Esophagus muscularis mucosa (tissue), 4 donors: ENCODE data around the gene ASIC2.

Source experiments
- EP300 ChIP-seq: sonication (generic); formaldehyde crosslinking; IDR thresholded peaks from one replicate; pipeline ENCODE4 v1.6.1; 2017; ENCODE audit warnings: antibody characterized with exemption
- POLR2A ChIP-seq: fragments of 450-650 bp; IDR thresholded peaks from one replicate; pipeline ENCODE4 v1.6.1; 2017; ENCODE audit warnings: antibody characterized with exemption, moderate library complexity, mild to moderate bottlenecking, low read depth
- POLR2AphosphoS5 ChIP-seq, 2 donors: sonication (generic); formaldehyde crosslinking; IDR thresholded peaks; one replicate each; pipeline ENCODE4 v1.6.1; 2017; ENCODE audit warnings: antibody characterized with exemption in 2 of 2
- TF ChIP-seq, protein P1 (sequence below), 3 experiments: fragments of 200-600 bp in 2 of 3; fragments of 450-650 bp in 1 of 3; sonication (generic) in 2 of 3; IDR thresholded peaks; one replicate each; pipeline ENCODE4 v1.5.1; 2017 to 2019; ENCODE audit warnings: antibody characterized with exemption in 3 of 3, mild to moderate bottlenecking in 2 of 3, moderate library complexity in 1 of 3

- no peak for TF ChIP-seq EP300
- TF ChIP-seq, protein P1, sequence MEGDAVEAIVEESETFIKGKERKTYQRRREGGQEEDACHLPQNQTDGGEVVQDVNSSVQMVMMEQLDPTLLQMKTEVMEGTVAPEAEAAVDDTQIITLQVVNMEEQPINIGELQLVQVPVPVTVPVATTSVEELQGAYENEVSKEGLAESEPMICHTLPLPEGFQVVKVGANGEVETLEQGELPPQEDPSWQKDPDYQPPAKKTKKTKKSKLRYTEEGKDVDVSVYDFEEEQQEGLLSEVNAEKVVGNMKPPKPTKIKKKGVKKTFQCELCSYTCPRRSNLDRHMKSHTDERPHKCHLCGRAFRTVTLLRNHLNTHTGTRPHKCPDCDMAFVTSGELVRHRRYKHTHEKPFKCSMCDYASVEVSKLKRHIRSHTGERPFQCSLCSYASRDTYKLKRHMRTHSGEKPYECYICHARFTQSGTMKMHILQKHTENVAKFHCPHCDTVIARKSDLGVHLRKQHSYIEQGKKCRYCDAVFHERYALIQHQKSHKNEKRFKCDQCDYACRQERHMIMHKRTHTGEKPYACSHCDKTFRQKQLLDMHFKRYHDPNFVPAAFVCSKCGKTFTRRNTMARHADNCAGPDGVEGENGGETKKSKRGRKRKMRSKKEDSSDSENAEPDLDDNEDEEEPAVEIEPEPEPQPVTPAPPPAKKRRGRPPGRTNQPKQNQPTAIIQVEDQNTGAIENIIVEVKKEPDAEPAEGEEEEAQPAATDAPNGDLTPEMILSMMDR (IDR thresholded peaks at IDR 0.05), result no peak
- TF ChIP-seq POLR2AphosphoS5 (IDR thresholded peaks at IDR 0.05), result no peak
- no peak for TF ChIP-seq POLR2A
Measured at GRCh38 chr17:33091271-33091670, 201.8 kb downstream of the ASIC2 start.
